Calu3 (cell line): ENCODE results near the gene LRFN2. TPM values are rescaled to one million over a fixed set of nuclear protein-coding genes. Genes with fewer than 3 reads are reported as not detected.

Source experiments
- BruUV-seq: library from RNA; stranded (reverse); fragments of 400-500 nt; replicated peaks from 2 replicates; lab custom pipeline; 2021; lab: Mats Ljungman, UMichigan
- CTCF ChIA-PET: fragments of 300-600 bp; sonication (Branson Sonifier 250); formaldehyde crosslinking; loops from one replicate; lab custom pipeline; 2022; ENCODE audit warnings: antibody characterized with exemption; lab: Charles Lee
- DNase-seq: peaks from one replicate; pipeline ENCODE4 v3.0.0; 2022
- H3K27ac Mint-ChIP-seq: one replicate; pipeline ENCODE4 v1.8.0; 2022; ENCODE audit warnings: mixed read lengths; ENCODE audit not compliant: unreplicated experiment
- H3K27me3 Mint-ChIP-seq: one replicate; pipeline ENCODE4 v1.8.0; 2022; ENCODE audit warnings: mixed read lengths; ENCODE audit not compliant: unreplicated experiment
- H3K36me3 Mint-ChIP-seq: one replicate; pipeline ENCODE4 v1.8.0; 2022; ENCODE audit warnings: mild to moderate bottlenecking, moderate library complexity, mixed read lengths; ENCODE audit not compliant: insufficient read depth, unreplicated experiment
- H3K4me1 Mint-ChIP-seq: one replicate; pipeline ENCODE4 v1.8.0; 2022; ENCODE audit warnings: mild to moderate bottlenecking, low read depth, mixed read lengths; ENCODE audit not compliant: unreplicated experiment
- H3K4me3 Mint-ChIP-seq: one replicate; pipeline ENCODE4 v1.8.0; 2022; ENCODE audit warnings: mild to moderate bottlenecking, low read depth, moderate library complexity, mixed read lengths; ENCODE audit not compliant: unreplicated experiment
- H3K9me3 Mint-ChIP-seq: one replicate; pipeline ENCODE4 v1.8.0; 2022; ENCODE audit warnings: low read depth, mixed read lengths; ENCODE audit not compliant: unreplicated experiment
- intact Hi-C: fragments of 100-400 bp; cut with micrococcal nuclease; formaldehyde crosslinking; loops from one replicate; pipeline ENCODE4 v1.10.0; 2022; ENCODE audit not compliant: unreplicated experiment
- total RNA-seq: library from RNA; stranded (reverse); gene quantifications from 2 replicates; pipeline ENCODE4 v1.2.3, GENCODE V29; 2022
- TF ChIP-seq, protein P1 (sequence below): fragments of 200-600 bp; IDR thresholded peaks from one replicate; pipeline ENCODE4 v1.8.0; 2022; ENCODE audit warnings: antibody characterized with exemption; ENCODE audit not compliant: unreplicated experiment

Gene LRFN2
- total RNA-seq, 1 experiment from 2014 or later, result not detected

DNA sequence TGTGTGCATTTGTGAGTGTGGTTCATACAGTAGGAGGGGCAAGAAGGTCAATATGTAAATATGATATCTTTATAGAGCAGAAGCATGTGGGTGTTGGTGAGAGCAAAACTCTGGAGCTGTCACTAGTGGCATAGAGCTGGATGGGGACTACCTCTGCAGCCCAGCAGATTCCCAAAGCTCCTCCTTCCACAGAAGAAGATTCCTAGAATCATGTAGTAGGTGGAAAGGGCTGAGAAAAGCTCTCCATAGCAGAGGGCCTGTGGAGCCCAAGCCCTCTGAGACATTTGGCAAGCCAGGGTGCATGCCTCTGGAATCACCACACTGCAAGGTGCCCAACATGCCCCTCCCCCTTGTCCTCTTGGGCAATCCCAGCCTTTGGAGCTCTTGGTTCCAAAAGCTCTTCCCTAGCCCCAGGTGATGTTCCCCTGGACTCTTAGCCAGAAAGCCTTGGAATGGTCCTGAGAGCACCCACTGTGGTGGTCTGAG, 233.2 kb downstream of the LRFN2 start:
- CTCF ChIA-PET, result interaction anchor here (1.2 kb wide), 1 partner anchor 9 kb away, joined by 5 read pairs; no protein-coding TSS in a partner anchor
- no TSS peak for BruUV-seq

DNA sequence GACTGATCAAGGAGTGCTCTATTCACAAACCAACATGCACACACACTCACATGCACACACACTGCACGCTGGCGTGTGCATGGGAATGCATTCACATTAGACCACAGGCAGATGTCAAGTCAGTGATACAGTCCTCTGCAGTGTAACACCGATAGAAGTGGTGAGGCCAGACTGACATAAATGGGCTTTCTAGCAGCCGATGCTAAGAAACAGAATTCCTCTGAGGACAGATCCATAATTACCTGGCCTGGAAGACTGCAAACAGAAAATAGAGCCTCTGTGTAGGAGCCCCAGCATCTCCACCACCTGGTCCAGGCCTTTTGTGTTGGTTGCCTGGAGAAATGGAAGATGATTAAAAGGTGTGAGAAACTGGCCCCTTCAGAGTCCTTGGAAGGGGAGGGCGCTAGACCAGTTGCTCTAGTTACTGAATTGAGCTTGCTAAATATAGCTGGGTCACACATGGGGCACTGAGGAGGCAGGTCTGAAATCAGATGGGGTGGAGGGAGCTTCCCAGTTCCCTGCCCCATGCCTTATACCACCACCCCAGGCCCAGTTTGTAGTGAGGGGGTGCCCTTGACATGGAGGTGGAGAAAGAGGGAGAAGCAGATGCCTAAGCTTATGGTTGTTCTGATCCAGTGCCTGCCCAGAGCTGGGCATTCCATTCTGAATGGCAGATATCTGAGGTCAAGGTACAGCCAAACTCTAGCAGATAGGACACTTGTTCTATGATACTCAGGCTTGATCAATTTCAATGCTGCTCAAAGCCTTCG, 233.8 kb downstream of the LRFN2 start:
- Mint-ChIP-seq H3K4me1 (no peaks in the 10 kb centered on the region), H3K27me3 (no peaks in the 10 kb centered on the region), H3K9me3 (no peaks in the 10 kb centered on the region), H3K27ac (no peak overlapping the region), H3K36me3 (no peaks in the 10 kb centered on the region), H3K4me3 (no peak overlapping the region)
- no TSS peak for BruUV-seq
- TF ChIP-seq, protein P1, sequence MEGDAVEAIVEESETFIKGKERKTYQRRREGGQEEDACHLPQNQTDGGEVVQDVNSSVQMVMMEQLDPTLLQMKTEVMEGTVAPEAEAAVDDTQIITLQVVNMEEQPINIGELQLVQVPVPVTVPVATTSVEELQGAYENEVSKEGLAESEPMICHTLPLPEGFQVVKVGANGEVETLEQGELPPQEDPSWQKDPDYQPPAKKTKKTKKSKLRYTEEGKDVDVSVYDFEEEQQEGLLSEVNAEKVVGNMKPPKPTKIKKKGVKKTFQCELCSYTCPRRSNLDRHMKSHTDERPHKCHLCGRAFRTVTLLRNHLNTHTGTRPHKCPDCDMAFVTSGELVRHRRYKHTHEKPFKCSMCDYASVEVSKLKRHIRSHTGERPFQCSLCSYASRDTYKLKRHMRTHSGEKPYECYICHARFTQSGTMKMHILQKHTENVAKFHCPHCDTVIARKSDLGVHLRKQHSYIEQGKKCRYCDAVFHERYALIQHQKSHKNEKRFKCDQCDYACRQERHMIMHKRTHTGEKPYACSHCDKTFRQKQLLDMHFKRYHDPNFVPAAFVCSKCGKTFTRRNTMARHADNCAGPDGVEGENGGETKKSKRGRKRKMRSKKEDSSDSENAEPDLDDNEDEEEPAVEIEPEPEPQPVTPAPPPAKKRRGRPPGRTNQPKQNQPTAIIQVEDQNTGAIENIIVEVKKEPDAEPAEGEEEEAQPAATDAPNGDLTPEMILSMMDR, result no peak
- intact Hi-C loops, result no loop called here
- DNase-seq, result no peak
- CTCF ChIA-PET, result interaction anchor here (0.6 to 1.2 kb wide), 5 partner anchors 8 to 679 kb away, joined by 3 to 6 read pairs (median 3); no protein-coding TSS in a partner anchor

More for the DNA sequence above, 233.2 kb downstream of the LRFN2 start:
- H3K27me3 Mint-ChIP-seq, result no peaks in the 10 kb centered on the region
- no peaks in the 10 kb centered on the region for H3K9me3 Mint-ChIP-seq
- no peak overlapping the region for H3K4me3 Mint-ChIP-seq
- TF ChIP-seq, protein P1, result no peak
- intact Hi-C loops, result no loop called here
- no peak overlapping the region for H3K27ac Mint-ChIP-seq
- no peaks in the 10 kb centered on the region for H3K4me1 Mint-ChIP-seq
- H3K36me3 Mint-ChIP-seq, result no peaks in the 10 kb centered on the region
- no peak for DNase-seq

DNA sequence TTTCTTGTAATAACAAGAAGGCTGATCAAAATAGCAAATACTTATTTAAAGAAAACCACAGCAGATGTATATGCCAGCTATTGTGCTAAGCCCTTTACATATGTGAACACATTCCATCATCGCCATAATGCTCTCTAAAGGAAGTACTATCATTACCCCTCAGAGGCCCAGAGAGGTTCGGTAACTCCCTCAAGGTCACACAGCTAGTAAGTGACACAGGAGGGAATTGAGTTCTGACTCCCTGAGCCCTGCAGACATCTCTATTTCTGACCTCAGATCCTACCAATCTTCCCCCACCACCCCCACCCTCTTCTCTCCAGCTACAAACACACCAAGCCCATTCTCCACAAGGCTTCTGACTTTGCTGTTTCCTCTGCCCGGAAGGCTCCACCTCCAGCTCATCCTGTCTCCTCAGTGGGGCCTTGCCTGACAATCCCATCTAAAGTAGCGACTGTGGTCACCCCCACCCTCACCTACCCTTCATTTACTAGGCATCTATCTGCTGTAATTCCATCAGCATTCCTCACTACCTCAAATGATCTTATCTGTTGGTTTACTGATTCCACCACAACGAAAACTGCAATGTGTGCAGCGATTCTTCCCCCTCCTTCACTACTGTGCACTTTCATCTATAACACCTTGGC, 234.5 kb downstream of the LRFN2 start:
- Mint-ChIP-seq H3K36me3 (no peaks in the 10 kb centered on the region), H3K27me3 (no peaks in the 10 kb centered on the region), H3K4me1 (no peaks in the 10 kb centered on the region), H3K4me3 (no peak overlapping the region), H3K9me3 (no peaks in the 10 kb centered on the region), H3K27ac (no peak overlapping the region)
- no TSS peak for BruUV-seq
- intact Hi-C loops, result no loop called here
- TF ChIP-seq, protein P1, result no peak
- CTCF ChIA-PET, result interaction anchor here (0.6 kb wide), 4 partner anchors 138 to 680 kb away, joined by 3 to 6 read pairs (median 3); no protein-coding TSS in a partner anchor
- no peak for DNase-seq

DNA sequence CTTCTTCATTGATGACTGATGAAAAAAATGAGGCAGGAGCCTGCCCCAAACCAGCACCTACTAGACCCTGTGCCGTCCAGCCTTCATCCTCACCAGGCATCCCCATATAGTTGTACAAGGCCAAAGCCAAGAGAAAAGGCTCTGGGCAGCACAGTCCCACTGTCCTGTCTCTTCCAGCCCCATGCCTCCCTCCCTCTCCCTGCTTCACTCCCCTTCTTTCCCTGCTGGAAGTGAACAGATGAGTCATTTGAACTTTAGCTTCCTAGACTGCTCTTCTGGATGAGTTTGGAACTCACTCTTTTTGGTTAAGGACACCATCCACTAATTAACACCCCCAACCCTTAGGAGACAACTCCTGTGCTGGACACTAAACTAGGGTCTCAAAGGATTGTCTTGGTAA, 235.2 kb downstream of the LRFN2 start:
- no peaks in the 10 kb centered on the region for H3K27me3 Mint-ChIP-seq
- CTCF ChIA-PET, result no interaction called here
- DNase-seq, result no peak
- no peaks in the 10 kb centered on the region for H3K36me3 Mint-ChIP-seq
- H3K27ac Mint-ChIP-seq, result no peak overlapping the region
- TF ChIP-seq, protein P1, result no peak
- no peaks in the 10 kb centered on the region for H3K9me3 Mint-ChIP-seq
- no peak overlapping the region for H3K4me3 Mint-ChIP-seq
- BruUV-seq, result no TSS peak
- no peaks in the 10 kb centered on the region for H3K4me1 Mint-ChIP-seq
- intact Hi-C loops, result no loop called here
